Duodenal mucosa (tissue), 2 donors: ENCODE measurements around the gene MR1.

Source experiments
- H3K27ac ChIP-seq: one replicate; pipeline ENCODE4 v1.7.0; 2013; ENCODE audit warnings: low read depth, low read length
- H3K27me3 ChIP-seq, 2 donors: one replicate each; pipeline ENCODE4 v1.7.0; 2013; ENCODE audit warnings: low read length in 2 of 2, control low read depth in 1 of 2; ENCODE audit not compliant: insufficient read depth in 2 of 2, control insufficient read depth in 1 of 2
- H3K36me3 ChIP-seq, 2 donors: one replicate each; pipeline ENCODE4 v1.7.0; 2013; ENCODE audit warnings: low read length in 2 of 2, control low read depth in 1 of 2; ENCODE audit not compliant: insufficient read depth in 2 of 2, control insufficient read depth in 1 of 2
- H3K4me1 ChIP-seq, 2 donors: one replicate each; pipeline ENCODE4 v1.7.0; 2013; ENCODE audit warnings: low read length in 2 of 2, control low read depth in 1 of 2; ENCODE audit not compliant: insufficient read depth in 2 of 2, control insufficient read depth in 1 of 2
- H3K4me3 ChIP-seq, 2 donors: one replicate each; pipeline ENCODE4 v1.7.0; 2013; ENCODE audit warnings: low read length in 2 of 2, low read depth in 1 of 2
- H3K9ac ChIP-seq, 2 donors: one replicate each; pipeline ENCODE4 v1.7.0; 2013; ENCODE audit warnings: low read length in 2 of 2, low read depth in 1 of 2
- H3K9me3 ChIP-seq, 2 donors: one replicate each; pipeline ENCODE4 v1.7.0; 2013; ENCODE audit warnings: low read length in 2 of 2, control low read depth in 1 of 2; ENCODE audit not compliant: control insufficient read depth in 1 of 2

The MR1 gene

GRCh38 chr1:181033799-181034451 lies at the start of gene MR1:
Gene MR1, plus strand, starts transcription at chr1:181033983. Its CDS starts 25 bp downstream, at chr1:181034008.
- Histone ChIP-seq H3K27ac (peak within 1 kb of the TSS; percentile 86), H3K36me3 (no peaks in the 10 kb centered on the region), H3K9me3 (no peaks in the 10 kb centered on the region), H3K4me1 (peaks cover 30 to 33% of the 10 kb centered on the region in 2 donors), H3K9ac (peak within 1 kb of the TSS; percentile 77 to 82), H3K27me3 (no peaks in the 10 kb centered on the region), H3K4me3 (peak within 1 kb of the TSS; percentile 84 to 85)

- no peaks in the 10 kb centered on the region for H3K27me3 ChIP-seq
- H3K27ac ChIP-seq = no peak overlapping the region
- no peaks in the 10 kb centered on the region for H3K4me1 ChIP-seq
- H3K36me3 ChIP-seq = peaks cover 50 to 76% of the 10 kb centered on the region in 2 donors
- no peak overlapping the region for H3K4me3 ChIP-seq
- no peak overlapping the region for H3K9ac ChIP-seq
- no peaks in the 10 kb centered on the region for H3K9me3 ChIP-seq
These were observed 45.5 kb upstream of the MR1 start for GRCh38 chr1:180988253-180988752.

DNA sequence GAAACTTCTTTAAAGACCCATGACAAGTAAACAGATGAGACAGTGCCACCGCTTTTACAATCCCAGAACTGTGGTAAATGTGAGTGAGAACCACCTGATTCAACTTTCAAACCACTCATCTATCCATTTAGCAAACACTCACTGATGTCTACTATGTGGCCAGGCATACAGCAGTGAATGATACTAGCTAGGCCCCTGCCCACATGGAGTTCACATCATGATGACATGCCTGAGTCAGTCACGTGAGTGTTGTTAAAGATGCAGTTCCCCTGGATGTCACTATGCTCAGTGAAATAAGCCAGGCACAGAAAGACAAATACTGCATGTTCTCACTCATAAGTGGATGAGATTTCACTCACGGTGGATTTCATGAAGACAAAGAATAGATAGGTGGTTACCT lies 39.5 kb upstream of the MR1 start:
- no peaks in the 10 kb centered on the region for H3K9me3 ChIP-seq
- no peak overlapping the region for H3K9ac ChIP-seq
- no peak overlapping the region for H3K4me3 ChIP-seq
- H3K4me1 ChIP-seq = no peaks in the 10 kb centered on the region
- peaks cover 21 to 37% of the 10 kb centered on the region in 2 donors for H3K36me3 ChIP-seq
- no peak overlapping the region for H3K27ac ChIP-seq
- no peaks in the 10 kb centered on the region for H3K27me3 ChIP-seq

- Histone ChIP-seq H3K27me3 (no peaks in the 10 kb centered on the region), H3K36me3 (peaks cover 3 to 26% of the 10 kb centered on the region in 2 donors), H3K27ac (no peak overlapping the region), H3K9me3 (no peaks in the 10 kb centered on the region), H3K9ac (no peak overlapping the region), H3K4me3 (no peak overlapping the region), H3K4me1 (no peaks in the 10 kb centered on the region)
These were observed 35.8 kb upstream of the MR1 start for GRCh38 chr1:180997843-180998504.

- Histone ChIP-seq H3K9me3 (no peaks in the 10 kb centered on the region), H3K36me3 (peaks cover 13 to 30% of the 10 kb centered on the region in 2 donors), H3K27me3 (no peaks in the 10 kb centered on the region), H3K27ac (no peak overlapping the region), H3K4me3 (no peak overlapping the region), H3K4me1 (no peaks in the 10 kb centered on the region), H3K9ac (no peak overlapping the region)
These were observed 32.5 kb upstream of the MR1 start for GRCh38 chr1:181001091-181001780.

GRCh38 chr1:181002582-181003172 lies 31.1 kb upstream of the MR1 start:
- H3K4me1 ChIP-seq = no peaks in the 10 kb centered on the region
- peaks cover 13 to 30% of the 10 kb centered on the region in 2 donors for H3K36me3 ChIP-seq
- H3K27ac ChIP-seq = no peak overlapping the region
- no peaks in the 10 kb centered on the region for H3K27me3 ChIP-seq
- H3K4me3 ChIP-seq = no peak overlapping the region
- no peak overlapping the region for H3K9ac ChIP-seq
- no peaks in the 10 kb centered on the region for H3K9me3 ChIP-seq

DNA sequence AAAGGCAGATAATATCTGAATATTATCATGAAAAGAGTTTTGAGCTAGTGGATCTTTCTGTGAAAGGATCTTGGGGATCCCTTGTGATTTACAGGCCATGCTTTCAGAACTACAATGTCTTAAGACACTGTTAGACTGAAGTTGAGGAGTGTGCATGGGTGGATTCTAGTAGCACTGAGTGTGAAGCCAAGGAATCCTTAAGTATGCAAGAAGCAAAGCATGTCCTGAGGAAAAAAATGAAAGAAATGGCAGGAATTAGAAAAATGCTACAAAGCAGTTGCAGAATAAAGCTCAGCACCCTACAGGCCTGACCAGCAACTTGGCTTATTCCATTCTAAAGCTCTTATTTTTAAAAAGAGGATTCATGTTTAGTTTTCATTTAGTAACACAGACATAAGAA lies 23.0 kb upstream of the MR1 start:
- Histone ChIP-seq H3K4me1 (peaks cover 4 to 12% of the 10 kb centered on the region in 2 donors), H3K4me3 (no peak overlapping the region), H3K9me3 (no peaks in the 10 kb centered on the region), H3K27me3 (no peaks in the 10 kb centered on the region), H3K36me3 (no peaks in the 10 kb centered on the region), H3K27ac (no peak overlapping the region), H3K9ac (no peak overlapping the region)

GRCh38 chr1:181011301-181012202 lies 22.2 kb upstream of the MR1 start:
- no peaks in the 10 kb centered on the region for H3K36me3 ChIP-seq
- no peak overlapping the region for H3K27ac ChIP-seq
- H3K4me1 ChIP-seq = peaks cover 4 to 12% of the 10 kb centered on the region in 2 donors
- H3K9me3 ChIP-seq = no peaks in the 10 kb centered on the region
- no peaks in the 10 kb centered on the region for H3K27me3 ChIP-seq
- H3K9ac ChIP-seq = no peak overlapping the region
- H3K4me3 ChIP-seq = no peak overlapping the region

DNA sequence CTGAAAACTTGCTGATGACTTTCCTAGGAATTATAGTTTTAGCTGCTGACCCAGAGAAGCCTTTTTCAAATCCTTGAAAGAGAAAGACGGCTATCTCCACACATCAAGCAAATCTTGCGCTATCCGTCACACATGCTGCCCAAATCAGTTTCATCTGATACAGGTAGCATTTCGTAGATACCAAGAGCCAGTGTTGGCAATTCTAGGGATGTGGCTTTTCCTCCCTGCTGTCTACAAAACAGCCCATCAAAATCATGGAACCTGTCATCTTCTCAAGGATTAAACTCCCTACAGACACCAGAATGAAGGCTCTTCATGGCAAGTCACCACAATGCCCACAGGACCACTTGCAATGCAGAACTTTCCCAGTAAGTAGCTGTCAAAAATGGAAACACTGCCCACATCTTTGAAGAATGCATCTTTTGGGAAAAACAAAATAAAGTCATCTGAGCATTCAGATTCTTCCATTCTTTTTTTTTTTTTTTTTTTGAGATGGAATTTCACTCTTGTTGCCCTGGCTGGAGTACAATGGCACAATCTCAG lies 21.5 kb upstream of the MR1 start:
- Histone ChIP-seq H3K9me3 (no peaks in the 10 kb centered on the region), H3K27me3 (no peaks in the 10 kb centered on the region), H3K27ac (no peak overlapping the region), H3K4me3 (no peak overlapping the region), H3K9ac (no peak overlapping the region), H3K4me1 (peaks cover 4 to 12% of the 10 kb centered on the region in 2 donors), H3K36me3 (no peaks in the 10 kb centered on the region)
